Endothelial cell of umbilical vein (primary cell): ENCODE measurements around the gene OLFM1. TPM values are rescaled to one million over a fixed set of nuclear protein-coding genes. Genes with fewer than 3 reads are reported as not detected.

Experiments
- BruUV-seq: library from RNA; stranded (reverse); fragments of 400-500 nt; replicated peaks from 2 replicates; lab custom pipeline; 2021; lab: Mats Ljungman, UMichigan
- CTCF ChIA-PET: fragments of 300-600, 350-600 bp; sonication (Branson Sonifier 250); formaldehyde crosslinking; loops from one replicate; lab custom pipeline; 2021; ENCODE audit warnings: antibody characterized with exemption, inconsistent platforms; lab: Charles Lee
- POLR2A ChIA-PET: fragments of 300-600, 350-600 bp; sonication (Branson Sonifier 250); formaldehyde crosslinking; loops from one replicate; lab custom pipeline; 2021; ENCODE audit warnings: antibody characterized with exemption, inconsistent platforms; lab: Charles Lee
- DNase-seq: peaks from one replicate; pipeline ENCODE4 v3.0.0-alpha.2; 2011; ENCODE audit warnings: low read depth, low spot score
- FAIRE-seq: peaks from 2 replicates; lab custom pipeline; 2011; peaks lifted over from hg19 to GRCh38; lab: Jason Lieb, UNC
- H2AFZ ChIP-seq: 2 replicates; pipeline ENCODE4 v1.6.0; 2012; ENCODE audit warnings: low read depth, low read length, control low read depth, inconsistent platforms
- H3K27ac ChIP-seq: 2 replicates; pipeline ENCODE4 v1.5.1; 2011; ENCODE audit warnings: low read depth, mild to moderate bottlenecking, control low read depth, low read length, moderate library complexity; ENCODE audit not compliant: insufficient read depth
- H3K27me3 ChIP-seq, 2 experiments: 2 replicates each; pipeline versions ENCODE4 v1.6.0 to v1.6.1; 2011; ENCODE audit warnings: low read length in 2 of 2, mixed read lengths in 1 of 2; ENCODE audit not compliant: control insufficient read depth in 2 of 2, insufficient read depth in 2 of 2
- H3K36me3 ChIP-seq, 2 experiments: 2 replicates in 1 of 2; 3 replicates in 1 of 2; pipeline ENCODE4 v1.5.1; 2011; ENCODE audit warnings: low read length in 2 of 2, mild to moderate bottlenecking in 1 of 2, moderate library complexity in 1 of 2; ENCODE audit not compliant: control insufficient read depth in 2 of 2, insufficient read depth in 2 of 2; ENCODE audit errors: extremely low read depth in 1 of 2
- H3K4me1 ChIP-seq: 3 replicates; pipeline ENCODE4 v1.5.1; 2011; ENCODE audit warnings: mild to moderate bottlenecking, low read length; ENCODE audit not compliant: control insufficient read depth, insufficient read depth; ENCODE audit errors: extremely low read depth
- H3K4me2 ChIP-seq: 2 replicates; pipeline ENCODE4 v1.6.1; 2011; ENCODE audit warnings: low read length, control low read depth, mixed read lengths; ENCODE audit not compliant: insufficient read depth
- H3K4me3 ChIP-seq, 3 experiments: fragments of 200-600 bp in 1 of 3; sonication (generic), shearing (Covaris generic) in 1 of 3; replicated peaks in 1 of 3; 2 replicates each; pipeline ENCODE4 v1.5.1; 2011 to 2016; ENCODE audit warnings: control low read depth in 3 of 3, low read length in 3 of 3, mild to moderate bottlenecking in 2 of 3, inconsistent platforms in 1 of 3, low read depth in 1 of 3, moderate library complexity in 1 of 3; ENCODE audit not compliant: insufficient read depth in 1 of 3
- H3K79me2 ChIP-seq: 2 replicates; pipeline ENCODE4 v1.6.0; 2012; ENCODE audit warnings: low read length, inconsistent platforms; ENCODE audit not compliant: control insufficient read depth, insufficient read depth
- H3K9ac ChIP-seq: replicated peaks from 2 replicates; pipeline ENCODE3; 2011; ENCODE audit warnings: low read length, control low read depth; ENCODE audit not compliant: insufficient read depth; ENCODE audit errors: extremely low read depth
- H3K9me1 ChIP-seq: replicated peaks from 3 replicates; pipeline ENCODE4 v1.6.0; 2011; ENCODE audit warnings: mild to moderate bottlenecking, low read length; ENCODE audit not compliant: control insufficient read depth, insufficient read depth; ENCODE audit errors: extremely low read depth
- H3K9me3 ChIP-seq: replicated peaks from 2 replicates; pipeline ENCODE4 v1.5.1; 2012; ENCODE audit warnings: low read length, inconsistent platforms; ENCODE audit not compliant: control insufficient read depth, insufficient read depth
- H4K20me1 ChIP-seq: replicated peaks from 2 replicates; pipeline ENCODE3; 2011; ENCODE audit warnings: mild to moderate bottlenecking, low read length; ENCODE audit not compliant: control insufficient read depth, insufficient read depth; ENCODE audit errors: extremely low read depth
- EZH2 ChIP-seq: IDR thresholded peaks from 2 replicates; pipeline ENCODE4 v1.6.1; 2012; ENCODE audit warnings: borderline replicate concordance, low read depth, mild to moderate bottlenecking, moderate library complexity, low read length, inconsistent platforms; ENCODE audit not compliant: severe bottlenecking
- FOS ChIP-seq: IDR thresholded peaks from 2 replicates; pipeline ENCODE4 v1.6.1; 2011; ENCODE audit warnings: mild to moderate bottlenecking, low read length, moderate library complexity, borderline replicate concordance; ENCODE audit not compliant: insufficient read depth
- GATA2 ChIP-seq: IDR thresholded peaks from 2 replicates; pipeline ENCODE4 v1.7.0; 2011; ENCODE audit warnings: low read depth, mild to moderate bottlenecking, moderate library complexity, mixed read lengths, low read length; ENCODE audit not compliant: insufficient read length, insufficient read depth
- JUN ChIP-seq: IDR thresholded peaks from 2 replicates; pipeline ENCODE4 v1.6.1; 2011; ENCODE audit warnings: borderline replicate concordance, low read depth; ENCODE audit not compliant: insufficient read length, insufficient read depth
- MYC ChIP-seq: IDR thresholded peaks from one replicate; pipeline ENCODE4 v1.6.1; 2011; ENCODE audit warnings: mild to moderate bottlenecking, low read depth, low read length
- POLR2A ChIP-seq: IDR thresholded peaks from 2 replicates; pipeline ENCODE4 v1.6.1; 2012; ENCODE audit warnings: low read depth, mild to moderate bottlenecking, control low read depth, low read length
- POLR2AphosphoS5 ChIP-seq: IDR thresholded peaks from 2 replicates; pipeline ENCODE4 v1.6.1; 2012; ENCODE audit warnings: low read depth, mild to moderate bottlenecking, control low read depth, low read length, moderate library complexity; ENCODE audit not compliant: insufficient read depth
- dilution Hi-C: fragments of 300-500 bp; cut with MboI; formaldehyde crosslinking; loops from one replicate; pipeline ENCODE4 v1.15.0; 2019; ENCODE audit warnings: low sequenced_read_pairs; ENCODE audit not compliant: extremely low pct_ligation_motif_present
- intact Hi-C: fragments of 100-400 bp; cut with micrococcal nuclease; formaldehyde crosslinking; loops from one replicate; pipeline ENCODE4 v1.10.0; 2022
- polyA plus RNA-seq, 4 experiments: library from polyadenylated mRNA; depleted of rRNA in 3 of 4; stranded (reverse) in 3 of 4; unstranded in 1 of 4; fragments of >200 nt; gene quantifications; 2 replicates each; pipeline versions ENCODE4 v1.2.1 to v1.2.3, GENCODE V29; 2011 to 2012; ENCODE audit warnings: missing spikeins in 1 of 4
- total RNA-seq: library from RNA; stranded (reverse); gene quantifications from 2 replicates; pipeline ENCODE4 v1.2.3, GENCODE V29; 2021
- TF ChIP-seq, protein P1 (sequence below), 2 donors: IDR thresholded peaks; 1 replicate in 1 of 2; 2 replicates in 1 of 2; pipeline ENCODE4 v1.5.1; 2011; ENCODE audit warnings: low read length in 2 of 2, mild to moderate bottlenecking in 2 of 2, moderate library complexity in 2 of 2, control low read depth in 1 of 2, inconsistent platforms in 1 of 2, low read depth in 1 of 2; ENCODE audit not compliant: insufficient read depth in 1 of 2; ENCODE audit errors: extremely low read depth in 1 of 2
- TF ChIP-seq, protein P2 (sequence below): IDR thresholded peaks from 2 replicates; pipeline ENCODE4 v1.6.1; 2011; ENCODE audit not compliant: insufficient read depth, insufficient read length

Gene OLFM1
- total and polyA plus RNA-seq, 2 donors (not counting 3 experiments of a cell fraction or from before 2014, with no cell fraction given), result 0.07 to 0.95 TPM

DNA sequence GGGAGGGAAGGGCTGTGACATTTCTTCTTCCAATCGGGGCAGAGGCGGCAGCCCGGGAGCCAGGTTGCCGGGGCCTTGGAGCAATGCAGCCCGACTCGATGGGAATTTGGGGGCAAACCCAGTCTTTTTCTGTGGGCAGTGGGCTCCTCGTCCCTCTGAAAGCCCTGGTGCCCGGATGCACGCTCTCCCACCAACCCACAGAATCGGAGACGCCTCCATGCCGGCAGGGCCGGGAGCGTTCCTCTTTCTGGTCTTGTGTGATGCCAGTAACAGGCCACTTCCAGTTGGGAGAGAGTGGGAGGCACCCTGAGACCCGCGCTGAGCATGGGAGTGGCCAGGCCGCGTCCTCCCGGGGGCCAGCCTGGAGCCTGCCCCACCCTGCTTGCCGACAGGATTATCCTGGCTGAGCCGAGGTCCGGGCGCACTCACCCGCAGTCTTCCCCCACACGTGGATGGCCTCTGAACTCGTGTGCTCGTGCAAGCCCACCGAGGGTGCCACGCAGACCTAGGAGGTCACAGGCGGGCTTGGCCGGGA is 17.8 kb downstream of the OLFM1 start:
- BruUV-seq, result no TSS peak

More for the DNA sequence above, 17.8 kb downstream of the OLFM1 start:
- no peak overlapping the region for H3K4me2 ChIP-seq
- no peaks in the 10 kb centered on the region for H3K4me1 ChIP-seq
- CTCF ChIA-PET, result no interaction called here
- no peak overlapping the region for H3K4me3 ChIP-seq
- no peaks in the 10 kb centered on the region for H3K27me3 ChIP-seq
- intact Hi-C loops (no loop called here), dilution Hi-C loops (no loop called here)
- H3K27ac ChIP-seq, result no peak overlapping the region
- H3K9me1 ChIP-seq, result no peaks in the 10 kb centered on the region
- TF ChIP-seq MYC (no peak), JUN (no peak), GATA2 (no peak), FOS (no peak), POLR2A (no peak), POLR2AphosphoS5 (no peak), EZH2 (no peak)
- TF ChIP-seq, protein P1, sequence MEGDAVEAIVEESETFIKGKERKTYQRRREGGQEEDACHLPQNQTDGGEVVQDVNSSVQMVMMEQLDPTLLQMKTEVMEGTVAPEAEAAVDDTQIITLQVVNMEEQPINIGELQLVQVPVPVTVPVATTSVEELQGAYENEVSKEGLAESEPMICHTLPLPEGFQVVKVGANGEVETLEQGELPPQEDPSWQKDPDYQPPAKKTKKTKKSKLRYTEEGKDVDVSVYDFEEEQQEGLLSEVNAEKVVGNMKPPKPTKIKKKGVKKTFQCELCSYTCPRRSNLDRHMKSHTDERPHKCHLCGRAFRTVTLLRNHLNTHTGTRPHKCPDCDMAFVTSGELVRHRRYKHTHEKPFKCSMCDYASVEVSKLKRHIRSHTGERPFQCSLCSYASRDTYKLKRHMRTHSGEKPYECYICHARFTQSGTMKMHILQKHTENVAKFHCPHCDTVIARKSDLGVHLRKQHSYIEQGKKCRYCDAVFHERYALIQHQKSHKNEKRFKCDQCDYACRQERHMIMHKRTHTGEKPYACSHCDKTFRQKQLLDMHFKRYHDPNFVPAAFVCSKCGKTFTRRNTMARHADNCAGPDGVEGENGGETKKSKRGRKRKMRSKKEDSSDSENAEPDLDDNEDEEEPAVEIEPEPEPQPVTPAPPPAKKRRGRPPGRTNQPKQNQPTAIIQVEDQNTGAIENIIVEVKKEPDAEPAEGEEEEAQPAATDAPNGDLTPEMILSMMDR (IDR thresholded peaks at IDR 0.05; ENCODE audit: extremely low read depth in 1 of 2, insufficient read depth in 1 of 2, low read depth in 1 of 2, low read length in 2 of 2), result no peak
- TF ChIP-seq, protein P2, sequence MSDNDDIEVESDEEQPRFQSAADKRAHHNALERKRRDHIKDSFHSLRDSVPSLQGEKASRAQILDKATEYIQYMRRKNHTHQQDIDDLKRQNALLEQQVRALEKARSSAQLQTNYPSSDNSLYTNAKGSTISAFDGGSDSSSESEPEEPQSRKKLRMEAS, result no peak
- H3K9me3 ChIP-seq, result no peaks in the 10 kb centered on the region
- DNase-seq, result no peak
- H3K9ac ChIP-seq, result no peak overlapping the region
- H2AFZ ChIP-seq, result no peak overlapping the region
- no peaks in the 10 kb centered on the region for H4K20me1 ChIP-seq
- H3K79me2 ChIP-seq, result no peaks in the 10 kb centered on the region
- no peak for FAIRE-seq
- POLR2A ChIA-PET, result no interaction called here
- H3K36me3 ChIP-seq, result no peaks in the 10 kb centered on the region
